HG03097 (cell line): ENCODE measurements around the gene THAP11.
"Not testable (repeated sequence)": the region's sequence is repeated elsewhere in the genome, so short reads cannot be mapped to it uniquely, and the experiment has no call there.

Experiments used
- ATAC-seq: cut with Tn5 transposase; IDR thresholded peaks from one replicate; pipeline ENCODE4 v1.9.1; 2021; ENCODE audit not compliant: unreplicated experiment, low FRiP score

Gene THAP11

DNA sequence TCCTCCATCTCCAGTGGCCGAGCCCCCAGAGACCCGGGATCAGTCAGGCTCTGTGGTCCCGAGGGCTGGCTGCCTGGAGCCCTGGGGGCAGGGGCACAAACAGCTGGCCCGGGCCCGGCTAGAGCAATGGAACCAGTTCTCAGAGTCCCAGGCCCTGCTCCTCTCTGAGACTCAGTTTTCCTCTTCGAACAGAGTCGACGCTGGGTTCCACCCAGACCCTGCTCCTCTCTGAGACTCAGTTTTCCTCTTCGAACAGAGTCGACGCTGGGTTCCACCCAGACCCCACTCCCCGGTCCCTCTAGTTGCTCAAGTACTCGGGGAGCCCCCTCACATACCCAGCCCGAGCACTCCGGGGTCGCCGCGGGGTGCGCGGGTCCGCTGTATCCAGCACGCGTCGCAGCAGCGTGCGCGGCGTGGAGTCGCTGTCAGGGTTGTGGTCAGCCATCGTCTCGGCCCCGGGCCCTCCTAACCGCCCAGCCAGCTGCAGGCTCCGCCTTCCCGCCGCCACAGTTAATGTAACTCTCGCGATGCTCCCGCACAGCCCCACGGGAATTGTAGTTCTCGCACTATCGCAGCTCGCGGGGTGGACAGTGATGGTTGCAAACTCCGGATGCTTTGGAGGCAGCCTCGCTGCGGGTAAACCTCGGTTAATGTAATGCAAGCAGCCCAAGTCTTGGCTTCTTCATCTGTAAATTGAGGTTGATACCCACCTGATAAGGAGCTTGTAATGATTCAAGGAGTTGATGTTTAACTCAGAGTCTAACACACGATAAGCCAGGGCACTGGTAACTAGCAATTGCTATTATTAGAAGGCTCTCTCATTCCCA lies 8.5 kb upstream of the THAP11 start:
- peak; percentile 88 for ATAC-seq

DNA sequence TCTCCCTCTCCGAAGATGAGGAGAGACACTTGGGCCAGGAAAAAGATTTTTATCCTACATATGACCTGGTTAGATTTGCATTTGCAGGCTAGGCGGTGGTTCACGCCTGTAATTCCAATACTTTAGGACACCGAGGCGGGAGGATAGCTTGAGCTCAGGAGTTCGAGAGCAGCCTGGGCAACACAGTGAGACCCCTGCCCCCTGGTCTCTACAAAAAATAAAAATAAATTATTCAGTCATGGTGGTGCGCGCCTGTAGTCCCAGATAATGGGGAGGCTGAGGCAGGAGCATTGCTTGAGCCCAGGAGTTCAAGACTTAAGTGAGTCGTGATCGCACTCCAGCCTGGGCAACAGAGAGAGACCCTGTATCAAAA lies 7.9 kb upstream of the THAP11 start:
- ATAC-seq, result no peak

DNA sequence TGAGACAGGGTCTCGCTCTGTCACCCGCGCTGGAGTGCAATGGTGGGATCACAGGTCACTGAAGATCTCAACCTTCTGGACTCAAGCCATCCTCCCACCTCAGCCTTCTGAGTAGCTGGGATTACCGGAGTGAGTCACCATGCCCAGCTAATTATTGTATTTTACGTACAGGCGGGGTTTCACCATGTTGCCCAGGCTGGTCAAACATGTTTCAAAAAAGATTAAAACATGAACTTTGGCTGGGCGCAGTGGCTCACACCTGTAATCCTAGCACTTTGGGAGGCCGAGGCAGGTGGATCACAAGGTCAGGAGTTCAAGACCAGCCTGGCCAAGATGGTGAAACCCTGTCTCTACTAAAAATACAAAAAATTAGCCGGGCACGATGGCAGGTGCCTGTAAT lies 4.9 kb upstream of the THAP11 start:
- ATAC-seq, result not testable (repeated sequence)

DNA sequence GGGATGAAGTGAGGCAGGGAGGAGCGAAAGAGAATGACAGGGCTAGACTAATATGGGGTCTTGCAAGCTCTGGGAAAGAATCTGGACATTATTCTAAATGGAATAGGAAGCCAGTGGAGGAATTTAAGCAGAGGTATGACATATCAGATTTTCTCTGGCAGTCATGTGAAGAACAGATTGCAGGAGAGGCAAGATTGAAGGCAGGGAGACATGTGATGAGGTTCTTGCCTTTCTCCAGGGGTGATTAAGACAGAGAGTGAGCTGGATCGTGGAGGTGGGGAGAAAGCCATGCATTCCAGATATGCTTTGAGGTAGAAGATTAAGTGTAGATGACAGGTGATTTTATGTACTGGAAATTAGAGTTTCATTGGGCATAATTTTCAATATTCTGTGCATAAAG lies 4.3 kb upstream of the THAP11 start:
- no peak for ATAC-seq

DNA sequence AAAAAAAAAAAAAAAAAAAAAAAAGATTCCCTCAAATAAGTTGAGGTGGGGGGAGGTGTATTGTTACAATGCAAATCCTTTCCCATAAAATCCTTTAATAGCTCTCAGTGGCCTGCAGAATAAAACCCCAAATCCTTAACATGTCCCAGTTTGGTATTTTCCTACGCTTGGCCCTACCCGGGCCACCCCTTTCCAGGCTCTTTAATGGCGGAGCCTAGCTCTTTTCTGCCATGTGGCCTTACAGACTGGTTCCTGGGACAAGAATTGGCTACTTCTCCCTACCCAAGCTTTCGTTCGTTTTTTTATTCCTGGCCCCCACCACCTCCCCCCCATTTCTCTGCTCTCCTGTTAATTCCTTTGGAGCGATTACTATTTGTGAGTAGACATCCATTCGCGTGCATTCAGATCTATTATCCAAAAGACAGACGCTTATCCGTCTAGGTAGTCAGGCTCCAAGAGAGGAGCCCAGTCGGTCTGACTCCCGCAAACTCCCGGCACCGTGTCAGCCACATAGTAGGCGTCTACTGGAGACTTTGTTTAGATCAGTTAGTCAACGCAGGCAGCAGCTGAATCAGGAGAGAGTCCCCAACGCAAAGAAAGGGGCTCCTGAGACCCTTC lies 813 bp upstream of the THAP11 start:
- ATAC-seq, result no peak

DNA sequence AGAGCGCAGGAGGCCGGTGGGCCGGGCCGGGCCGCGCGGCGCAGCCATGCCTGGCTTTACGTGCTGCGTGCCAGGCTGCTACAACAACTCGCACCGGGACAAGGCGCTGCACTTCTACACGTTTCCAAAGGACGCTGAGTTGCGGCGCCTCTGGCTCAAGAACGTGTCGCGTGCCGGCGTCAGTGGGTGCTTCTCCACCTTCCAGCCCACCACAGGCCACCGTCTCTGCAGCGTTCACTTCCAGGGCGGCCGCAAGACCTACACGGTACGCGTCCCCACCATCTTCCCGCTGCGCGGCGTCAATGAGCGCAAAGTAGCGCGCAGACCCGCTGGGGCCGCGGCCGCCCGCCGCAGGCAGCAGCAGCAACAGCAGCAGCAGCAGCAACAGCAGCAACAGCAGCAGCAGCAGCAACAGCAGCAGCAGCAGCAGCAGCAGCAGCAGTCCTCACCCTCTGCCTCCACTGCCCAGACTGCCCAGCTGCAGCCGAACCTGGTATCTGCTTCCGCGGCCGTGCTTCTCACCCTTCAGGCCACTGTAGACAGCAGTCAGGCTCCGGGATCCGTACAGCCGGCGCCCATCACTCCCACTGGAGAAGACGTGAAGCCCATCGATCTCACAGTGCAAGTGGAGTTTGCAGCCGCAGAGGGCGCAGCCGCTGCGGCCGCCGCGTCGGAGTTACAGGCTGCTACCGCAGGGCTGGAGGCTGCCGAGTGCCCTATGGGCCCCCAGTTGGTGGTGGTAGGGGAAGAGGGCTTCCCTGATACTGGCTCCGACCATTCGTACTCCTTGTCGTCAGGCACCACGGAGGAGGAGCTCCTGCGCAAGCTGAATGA lies 606 bp downstream of the THAP11 start:
- peak; percentile 5 for ATAC-seq

DNA sequence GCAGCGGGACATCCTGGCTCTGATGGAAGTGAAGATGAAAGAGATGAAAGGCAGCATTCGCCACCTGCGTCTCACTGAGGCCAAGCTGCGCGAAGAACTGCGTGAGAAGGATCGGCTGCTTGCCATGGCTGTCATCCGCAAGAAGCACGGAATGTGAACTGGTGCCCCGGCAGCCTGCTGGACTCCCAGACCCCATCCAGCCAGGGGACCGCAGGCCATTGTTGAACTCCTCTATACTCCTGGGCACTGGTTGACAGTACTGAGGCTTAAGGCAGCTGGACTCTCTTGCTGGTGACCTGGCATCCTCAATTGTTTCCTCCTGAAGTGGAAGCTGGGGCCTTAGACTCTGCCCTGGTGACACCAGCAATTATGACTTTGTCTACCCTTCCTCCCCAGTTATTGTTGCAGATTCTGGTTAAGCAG lies 1.2 kb downstream of the THAP11 start:
- no peak for ATAC-seq

DNA sequence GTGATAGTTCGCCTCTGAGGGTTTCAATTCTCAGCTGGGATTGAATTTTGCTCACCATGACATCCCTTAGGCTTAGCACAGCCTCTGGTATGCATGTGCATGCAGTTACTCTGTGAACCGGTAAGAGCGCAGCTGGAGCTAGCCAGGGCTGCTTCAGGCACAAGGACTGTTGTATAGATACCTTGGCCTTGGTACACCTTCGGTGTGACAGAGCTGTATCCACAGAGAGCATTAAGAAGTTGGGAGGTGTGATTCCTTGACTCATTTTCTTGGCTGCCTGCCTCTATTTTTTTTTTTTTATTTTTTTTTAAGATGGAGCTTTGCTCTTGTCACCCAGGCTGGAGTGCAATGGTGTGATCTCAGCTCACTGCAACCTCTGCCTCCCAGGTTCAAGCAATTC lies 2.4 kb downstream of the THAP11 start:
- no peak for ATAC-seq

DNA sequence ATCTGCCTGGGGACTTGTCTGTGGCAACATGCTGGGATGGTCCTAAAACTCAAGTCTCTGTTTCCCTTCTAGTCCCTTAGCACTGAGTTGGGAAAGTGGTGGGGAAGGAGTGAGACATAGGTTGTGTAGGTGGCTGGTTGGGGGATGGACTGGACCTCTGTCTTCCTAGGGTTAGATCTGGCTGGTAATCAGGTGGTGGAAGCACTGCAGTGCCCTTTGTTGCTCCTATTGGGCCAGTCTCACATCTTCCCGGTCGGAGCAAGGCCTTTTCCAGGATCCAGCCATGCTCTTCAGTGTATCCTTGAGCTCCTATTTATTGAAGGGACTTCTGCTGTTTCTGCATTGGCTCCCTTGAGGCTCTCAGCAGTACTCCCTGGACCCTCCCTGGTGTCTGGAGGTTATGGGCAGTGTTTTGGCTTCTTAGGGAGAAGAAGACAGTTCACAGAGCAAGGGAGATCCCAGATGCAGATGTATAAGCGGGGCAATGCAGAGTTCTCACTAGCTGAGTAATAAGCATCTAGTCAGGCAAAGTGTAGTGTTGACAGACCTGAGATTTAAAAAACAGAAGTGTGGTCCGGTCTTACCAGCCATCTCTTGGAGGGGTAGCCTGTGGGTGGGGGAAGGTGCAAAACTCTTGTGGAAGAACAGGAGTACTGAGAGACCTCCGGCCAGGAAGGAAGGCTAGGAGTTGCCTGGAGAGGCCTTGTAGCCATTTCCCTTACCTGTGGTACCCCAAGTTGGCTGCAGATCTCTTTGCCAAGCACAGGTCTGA lies 3.4 kb downstream of the THAP11 start:
- ATAC-seq, result no peak

DNA sequence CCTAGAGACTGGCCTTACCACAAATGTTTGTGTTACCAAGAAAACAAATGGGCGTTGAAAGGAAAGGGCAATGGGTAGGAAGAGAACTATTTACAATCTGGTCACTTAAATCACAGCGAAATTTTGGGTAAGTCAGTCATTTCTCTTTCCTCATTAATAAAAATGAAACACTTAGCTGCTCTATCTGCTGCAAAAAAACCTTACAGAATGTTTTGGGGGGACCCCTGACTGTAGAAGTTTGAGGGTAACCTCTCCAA lies 3.9 kb downstream of the THAP11 start:
- ATAC-seq, result no peak

DNA sequence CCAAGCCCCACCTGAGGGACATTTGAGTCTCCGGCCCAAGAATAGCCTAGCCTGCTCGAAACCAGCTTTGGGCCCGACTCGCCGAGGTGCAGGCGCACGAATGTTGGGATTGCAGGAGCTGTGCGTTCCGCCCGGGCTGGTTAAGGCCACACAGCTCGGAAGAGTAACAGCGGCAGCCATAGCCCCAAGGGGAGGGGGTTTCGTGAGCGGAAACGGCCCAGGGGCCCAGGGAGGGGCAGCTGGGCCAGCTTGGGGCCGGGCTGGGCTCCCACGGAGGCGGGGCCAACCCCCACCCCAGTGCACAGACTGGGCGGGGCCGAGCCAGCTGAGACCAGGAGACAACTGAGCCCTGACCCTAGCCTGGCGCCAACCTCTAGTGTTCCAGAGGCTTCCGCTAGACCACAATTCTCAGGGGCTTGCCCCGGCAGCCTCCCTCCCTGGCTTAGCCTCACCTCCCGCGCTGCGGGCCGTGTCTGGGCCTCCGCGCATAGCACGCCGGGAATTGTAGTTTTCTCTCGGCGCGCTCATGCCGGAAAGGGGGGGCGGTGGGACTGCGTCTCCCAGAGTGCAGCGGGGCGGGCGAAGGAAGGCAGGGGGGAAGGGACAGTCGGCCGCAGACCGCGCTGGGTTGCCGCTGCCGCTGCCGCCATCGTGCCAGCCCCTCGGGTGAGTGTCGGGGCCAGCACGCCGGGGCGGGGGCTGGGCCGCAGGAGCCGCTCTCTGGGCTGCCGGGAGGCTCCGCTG lies 4.4 kb downstream of the THAP11 start, which contains the start of gene NUTF2:
TSS of gene NUTF2 (plus strand) at position 614 of the 744 bp plus-strand sequence. CDS start 18,198 bp downstream, outside the sequence.
- ATAC-seq, result peak; percentile 53

DNA sequence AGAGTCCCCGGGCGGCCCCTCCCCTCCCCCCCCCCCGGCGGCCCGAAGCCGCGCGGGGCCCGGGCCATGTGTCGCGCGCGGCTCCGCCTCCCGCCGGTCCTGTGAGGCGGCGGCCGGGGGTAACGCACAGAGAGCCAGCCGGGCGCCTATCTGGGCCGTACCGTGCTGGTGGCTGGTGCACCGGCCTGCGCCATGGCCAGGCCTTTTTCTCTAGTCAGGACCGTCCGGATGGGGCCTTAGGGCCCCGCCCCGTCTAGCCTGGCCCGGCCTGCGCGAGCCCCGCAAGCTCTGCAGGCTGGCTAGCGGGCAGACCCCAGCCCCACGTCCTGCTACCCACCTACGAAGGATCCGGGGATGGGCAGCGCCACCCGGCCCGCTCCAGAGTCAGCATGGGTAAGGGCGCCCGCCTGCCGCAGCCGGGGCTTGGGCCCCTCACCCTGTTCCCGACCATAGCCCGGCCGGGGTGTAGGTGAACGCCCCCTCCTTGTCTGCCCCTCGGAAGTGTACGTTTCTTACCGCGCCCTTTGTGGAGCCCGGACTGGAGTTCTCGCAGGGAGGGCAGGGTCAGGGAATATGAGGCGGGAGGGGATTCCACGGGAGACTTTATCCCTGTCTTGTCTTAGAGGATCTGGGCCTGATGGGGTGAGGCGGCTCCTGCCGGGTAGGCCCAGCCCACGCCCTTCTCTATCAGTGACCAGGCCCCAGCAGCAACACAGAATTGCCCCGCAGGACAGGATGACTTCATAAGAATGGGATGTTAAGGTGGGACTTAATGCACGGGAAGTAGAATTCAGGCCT lies 5.1 kb downstream of the THAP11 start, which contains the start of gene CENPT:
TSS of gene CENPT (minus strand) at position 630 of the 798 bp plus-strand sequence. CDS start 13,834 bp downstream, outside the sequence.
- peak; percentile 32 for ATAC-seq

DNA sequence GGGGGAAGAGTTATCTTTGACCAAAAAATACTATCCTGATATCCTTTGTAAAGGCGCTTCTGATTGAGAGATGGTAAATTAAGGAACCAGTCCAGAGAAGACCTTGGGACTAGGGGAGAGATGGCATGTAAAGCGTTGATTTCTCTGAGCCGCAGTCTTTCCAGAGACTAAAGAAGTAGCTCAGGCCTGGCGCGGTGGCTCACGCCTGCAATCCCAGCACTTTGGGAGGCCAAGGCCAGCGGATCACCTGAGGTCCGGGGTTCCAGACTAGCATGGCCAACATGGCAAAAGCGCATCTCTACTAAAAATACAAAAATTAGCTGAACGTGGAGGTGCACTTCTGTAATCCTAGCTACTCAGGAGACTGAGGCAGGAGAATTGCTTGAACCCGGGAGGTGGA lies 6.0 kb downstream of the THAP11 start:
- ATAC-seq, result no peak

DNA sequence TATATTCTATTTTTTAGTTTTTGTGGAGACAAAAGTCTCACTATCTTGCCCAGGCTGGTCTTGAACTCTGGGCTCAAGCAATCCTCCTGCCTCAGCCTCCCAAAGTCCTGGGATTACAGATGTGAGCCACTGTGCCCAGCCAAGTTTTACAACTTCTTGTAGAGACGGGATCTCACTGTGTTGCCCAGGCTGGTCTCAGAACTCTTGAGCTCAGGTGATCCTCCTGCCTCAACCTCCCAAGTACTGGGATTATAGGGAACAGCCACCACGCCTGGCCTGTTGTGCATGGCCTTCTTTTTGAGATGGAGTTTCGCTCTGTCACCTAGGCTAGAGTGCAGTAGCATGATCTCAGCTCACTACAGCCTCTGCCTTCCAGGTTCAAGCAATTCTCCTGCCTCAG lies 11.6 kb downstream of the THAP11 start:
- ATAC-seq, result no peak

DNA sequence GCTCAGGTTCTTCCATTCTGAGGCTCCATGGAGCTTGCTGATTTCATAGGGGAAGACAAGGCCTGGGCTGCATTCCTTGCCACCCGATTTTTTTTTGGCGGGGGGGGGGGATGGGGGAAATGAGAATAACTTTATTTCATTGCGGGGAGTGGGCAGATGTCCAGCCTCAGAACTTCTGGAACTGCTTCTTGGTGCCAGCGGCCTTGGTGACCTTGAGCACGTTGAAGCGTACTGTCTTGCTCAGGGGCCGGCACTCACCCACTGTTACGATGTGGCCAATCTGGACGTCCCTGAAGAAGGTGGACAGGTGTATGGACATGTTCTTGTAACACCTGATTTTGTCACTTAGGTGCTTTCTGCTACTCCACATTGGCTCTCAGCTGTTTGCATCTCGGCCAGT lies 13.7 kb downstream of the THAP11 start:
- ATAC-seq, result no peak

DNA sequence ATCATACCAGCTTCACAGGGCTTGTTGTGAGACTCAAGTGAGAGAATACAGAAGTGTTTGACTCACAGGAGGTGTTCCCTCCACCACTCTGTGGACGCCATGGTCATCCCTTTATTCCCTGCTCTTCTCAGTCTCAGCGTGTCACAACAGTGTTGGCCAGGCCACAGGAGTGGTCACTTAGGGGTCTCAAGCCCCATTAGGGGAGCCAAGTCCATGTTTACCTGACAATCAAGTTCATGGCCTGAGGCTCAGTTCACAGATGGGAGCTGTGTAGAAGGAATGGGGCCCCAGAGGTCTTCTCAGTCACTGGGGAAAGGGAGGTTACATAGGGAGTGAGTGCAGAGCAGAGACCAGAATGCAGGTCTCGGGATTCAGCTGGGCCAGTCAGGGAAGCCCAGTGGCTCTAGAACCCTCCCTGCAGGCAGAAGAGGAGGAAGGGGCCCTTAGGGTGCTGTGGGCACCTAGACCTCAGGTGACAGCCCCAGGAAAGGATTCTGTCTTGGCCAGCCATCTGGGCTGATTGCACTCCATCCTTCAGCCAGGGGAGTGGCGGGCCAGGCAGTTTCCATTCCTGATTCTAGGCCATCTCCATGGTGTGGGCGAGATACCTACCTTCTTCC lies 14.9 kb downstream of the THAP11 start:
- no peak for ATAC-seq

DNA sequence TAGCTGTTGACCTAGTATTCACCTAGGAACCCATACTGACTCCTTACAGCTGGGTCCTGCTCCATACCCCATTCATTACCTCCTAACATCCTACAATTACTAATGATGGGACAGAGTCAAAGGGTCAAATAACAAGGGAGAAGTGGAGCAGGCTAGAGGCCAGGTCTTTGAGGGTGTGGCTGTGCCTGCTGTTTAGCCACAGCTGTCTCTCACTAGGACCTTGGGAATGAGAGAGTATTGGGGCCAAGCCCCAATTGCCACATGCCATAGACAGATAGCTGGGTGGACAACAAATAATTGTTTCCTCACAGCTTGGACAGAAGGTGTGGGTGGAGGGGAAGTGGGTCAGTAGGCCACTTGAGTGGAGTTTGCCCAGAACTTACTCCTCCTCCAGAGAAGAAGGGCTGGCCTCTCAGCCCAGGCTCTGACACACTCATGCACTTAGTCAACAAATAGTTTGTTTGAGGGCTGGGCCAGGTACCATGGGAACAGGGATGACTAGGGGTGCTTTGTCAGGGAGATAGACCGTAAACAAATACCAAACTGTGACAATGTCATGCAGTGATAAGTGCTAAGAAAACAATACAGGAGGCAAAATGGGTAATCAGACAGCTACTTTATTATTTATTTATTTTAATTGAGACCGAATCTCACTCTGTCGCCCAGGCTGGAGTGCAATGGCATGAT lies 15.6 kb downstream of the THAP11 start:
- ATAC-seq, result no peak

DNA sequence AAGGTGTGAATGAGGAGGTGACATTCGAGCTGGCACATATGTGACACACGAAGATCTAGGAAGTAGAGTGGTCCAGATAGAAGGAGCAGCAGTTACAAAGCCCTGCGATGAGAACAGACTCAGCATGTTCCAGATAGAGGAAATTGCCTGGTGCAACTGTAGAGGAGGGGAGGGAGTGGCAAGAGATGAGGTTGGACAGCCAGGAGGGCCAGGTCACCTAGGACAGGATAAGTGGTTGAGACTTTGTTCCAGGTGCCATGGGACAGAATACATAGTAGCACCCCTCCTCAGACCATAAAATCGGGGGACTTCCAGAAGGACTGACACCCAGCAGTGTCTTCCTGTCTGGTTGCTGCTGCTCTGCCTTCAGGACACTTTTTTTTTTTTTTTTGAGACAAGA lies 16.4 kb downstream of the THAP11 start:
- ATAC-seq, result no peak
